ENCODE data around the gene NKX1-1.

- TF ChIP-seq, protein P1, sequence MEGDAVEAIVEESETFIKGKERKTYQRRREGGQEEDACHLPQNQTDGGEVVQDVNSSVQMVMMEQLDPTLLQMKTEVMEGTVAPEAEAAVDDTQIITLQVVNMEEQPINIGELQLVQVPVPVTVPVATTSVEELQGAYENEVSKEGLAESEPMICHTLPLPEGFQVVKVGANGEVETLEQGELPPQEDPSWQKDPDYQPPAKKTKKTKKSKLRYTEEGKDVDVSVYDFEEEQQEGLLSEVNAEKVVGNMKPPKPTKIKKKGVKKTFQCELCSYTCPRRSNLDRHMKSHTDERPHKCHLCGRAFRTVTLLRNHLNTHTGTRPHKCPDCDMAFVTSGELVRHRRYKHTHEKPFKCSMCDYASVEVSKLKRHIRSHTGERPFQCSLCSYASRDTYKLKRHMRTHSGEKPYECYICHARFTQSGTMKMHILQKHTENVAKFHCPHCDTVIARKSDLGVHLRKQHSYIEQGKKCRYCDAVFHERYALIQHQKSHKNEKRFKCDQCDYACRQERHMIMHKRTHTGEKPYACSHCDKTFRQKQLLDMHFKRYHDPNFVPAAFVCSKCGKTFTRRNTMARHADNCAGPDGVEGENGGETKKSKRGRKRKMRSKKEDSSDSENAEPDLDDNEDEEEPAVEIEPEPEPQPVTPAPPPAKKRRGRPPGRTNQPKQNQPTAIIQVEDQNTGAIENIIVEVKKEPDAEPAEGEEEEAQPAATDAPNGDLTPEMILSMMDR (IDR thresholded peaks at IDR 0.05), result no peak
- TF ChIP-seq POLR2A (IDR thresholded peaks at IDR 0.05), result no peak
Observed at GRCh38 chr4:1364217-1364616, 42.0 kb downstream of the NKX1-1 start.
